Panc1 (cell line): ENCODE results near the gene GRIK1. TPM values are rescaled to one million over a fixed set of nuclear protein-coding genes. Genes with fewer than 3 reads are reported as not detected.

Source experiments
- ATAC-seq: fragments of 200-7000 bp; cut with Tn5 transposase; 2 replicates; pipeline ENCODE4 v1.9.1; 2020; ENCODE audit warnings: mild to moderate bottlenecking, moderate library complexity
- BruUV-seq: library from RNA; stranded (reverse); fragments of 400-500 nt; replicated peaks from 2 replicates; lab custom pipeline; 2021; lab: Mats Ljungman, UMichigan
- CTCF ChIA-PET: fragments of 300-600 bp; sonication (Branson Sonifier 250); formaldehyde crosslinking; loops from one replicate; lab custom pipeline; 2022; ENCODE audit warnings: antibody characterized with exemption; lab: Charles Lee
- POLR2A ChIA-PET: fragments of 300-600 bp; sonication (Branson Sonifier 250); formaldehyde crosslinking; loops from one replicate; lab custom pipeline; 2022; ENCODE audit warnings: antibody characterized with exemption; lab: Charles Lee
- DNase-seq: peaks from one replicate; pipeline ENCODE4 v3.0.0-alpha.2; 2010; ENCODE audit warnings: low read depth, low spot score
- H3K27ac ChIP-seq: 2 replicates; pipeline ENCODE4 v1.5.1; 2011; ENCODE audit warnings: mild to moderate bottlenecking, low read length, inconsistent platforms
- H3K27me3 ChIP-seq: fragments of 200-500 bp; sonication (Bioruptor generic); 2 replicates; pipeline ENCODE4 v1.6.0; 2014; ENCODE audit warnings: low read length, inconsistent platforms; ENCODE audit not compliant: control insufficient read depth, insufficient read depth
- H3K36me3 ChIP-seq: fragments of 200-500 bp; sonication (Bioruptor generic); 2 replicates; pipeline ENCODE4 v1.5.1; 2014; ENCODE audit warnings: inconsistent platforms, mild to moderate bottlenecking, low read length, moderate library complexity; ENCODE audit not compliant: control insufficient read depth, insufficient read depth
- H3K4me1 ChIP-seq: 2 replicates; pipeline ENCODE4 v1.5.1; 2011; ENCODE audit warnings: inconsistent platforms, mild to moderate bottlenecking, low read length, moderate library complexity; ENCODE audit not compliant: control insufficient read depth, insufficient read depth
- H3K4me3 ChIP-seq, 2 experiments: 2 replicates each; pipeline ENCODE4 v1.5.1; 2011 to 2012; ENCODE audit warnings: low read depth in 2 of 2, low read length in 2 of 2, mild to moderate bottlenecking in 2 of 2, inconsistent platforms in 1 of 2, moderate library complexity in 1 of 2
- H3K9me3 ChIP-seq: fragments of 200-500 bp; sonication (Bioruptor generic); 2 replicates; pipeline ENCODE4 v1.5.1; 2014; ENCODE audit warnings: low read depth, mild to moderate bottlenecking, inconsistent platforms, low read length, moderate library complexity; ENCODE audit not compliant: control insufficient read depth, insufficient read depth
- POLR2AphosphoS5 ChIP-seq: IDR thresholded peaks from 2 replicates; pipeline ENCODE4 v1.6.1; 2012; ENCODE audit warnings: mild to moderate bottlenecking, low read depth, low read length, moderate library complexity
- SIN3A ChIP-seq: IDR thresholded peaks from 2 replicates; pipeline ENCODE4 v1.6.1; 2012; ENCODE audit warnings: low read depth, mild to moderate bottlenecking, low read length, moderate library complexity, borderline replicate concordance; ENCODE audit not compliant: insufficient read depth
- TCF7L2 ChIP-seq: IDR thresholded peaks from 2 replicates; pipeline ENCODE4 v1.6.1; 2011; ENCODE audit warnings: mild to moderate bottlenecking, low read depth, low read length, inconsistent platforms
- in situ Hi-C: cut with HindIII; loops from 2 replicates; pipeline ENCODE4 v1.10.0; 2016; ENCODE audit warnings: low sequenced_read_pairs, low pct_unique_long_range_greater_than_20kb
- intact Hi-C: fragments of 100-400 bp; cut with micrococcal nuclease; formaldehyde crosslinking; loops from one replicate; pipeline ENCODE4 v1.10.0; 2022; ENCODE audit not compliant: unreplicated experiment
- total RNA-seq: library from RNA; stranded (reverse); gene quantifications from one replicate; pipeline ENCODE4 v1.2.1, GENCODE V29; 2021; ENCODE audit not compliant: unreplicated experiment
- TF ChIP-seq, protein P1 (sequence below), 2 experiments: IDR thresholded peaks; 2 replicates each; pipeline ENCODE4 v1.6.1; 2011 to 2012; ENCODE audit warnings: low read depth in 2 of 2, control low read depth in 1 of 2, low read length in 1 of 2, mild to moderate bottlenecking in 1 of 2, moderate library complexity in 1 of 2; ENCODE audit not compliant: insufficient read depth in 1 of 2
- TF ChIP-seq, protein P2 (sequence below): fragments of 450-650 bp; IDR thresholded peaks from 2 replicates; pipeline ENCODE4 v1.5.1; 2017; ENCODE audit warnings: mild to moderate bottlenecking

Gene GRIK1
- total RNA-seq, 1 experiment from 2014 or later, result not detected

DNA sequence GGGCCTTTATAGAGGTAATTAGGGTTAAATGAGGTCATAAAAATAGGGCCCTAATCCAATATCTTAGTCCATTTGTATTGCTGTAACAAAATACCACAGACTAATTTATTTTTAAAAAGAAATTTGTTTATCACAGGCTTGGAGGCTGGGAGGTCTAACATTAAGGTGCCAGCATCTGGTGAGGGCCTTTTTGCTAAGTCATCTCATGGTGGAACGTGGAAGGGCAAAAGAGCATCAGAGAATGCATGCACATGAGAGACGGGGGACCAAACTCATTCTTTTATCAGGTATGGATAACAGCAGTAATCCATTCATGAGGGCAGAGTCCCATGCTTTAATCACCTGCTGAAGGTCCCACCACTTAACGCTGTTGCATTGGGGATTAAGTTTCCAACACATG lies 313.8 kb downstream of the GRIK1 start:
- TF ChIP-seq, protein P1, sequence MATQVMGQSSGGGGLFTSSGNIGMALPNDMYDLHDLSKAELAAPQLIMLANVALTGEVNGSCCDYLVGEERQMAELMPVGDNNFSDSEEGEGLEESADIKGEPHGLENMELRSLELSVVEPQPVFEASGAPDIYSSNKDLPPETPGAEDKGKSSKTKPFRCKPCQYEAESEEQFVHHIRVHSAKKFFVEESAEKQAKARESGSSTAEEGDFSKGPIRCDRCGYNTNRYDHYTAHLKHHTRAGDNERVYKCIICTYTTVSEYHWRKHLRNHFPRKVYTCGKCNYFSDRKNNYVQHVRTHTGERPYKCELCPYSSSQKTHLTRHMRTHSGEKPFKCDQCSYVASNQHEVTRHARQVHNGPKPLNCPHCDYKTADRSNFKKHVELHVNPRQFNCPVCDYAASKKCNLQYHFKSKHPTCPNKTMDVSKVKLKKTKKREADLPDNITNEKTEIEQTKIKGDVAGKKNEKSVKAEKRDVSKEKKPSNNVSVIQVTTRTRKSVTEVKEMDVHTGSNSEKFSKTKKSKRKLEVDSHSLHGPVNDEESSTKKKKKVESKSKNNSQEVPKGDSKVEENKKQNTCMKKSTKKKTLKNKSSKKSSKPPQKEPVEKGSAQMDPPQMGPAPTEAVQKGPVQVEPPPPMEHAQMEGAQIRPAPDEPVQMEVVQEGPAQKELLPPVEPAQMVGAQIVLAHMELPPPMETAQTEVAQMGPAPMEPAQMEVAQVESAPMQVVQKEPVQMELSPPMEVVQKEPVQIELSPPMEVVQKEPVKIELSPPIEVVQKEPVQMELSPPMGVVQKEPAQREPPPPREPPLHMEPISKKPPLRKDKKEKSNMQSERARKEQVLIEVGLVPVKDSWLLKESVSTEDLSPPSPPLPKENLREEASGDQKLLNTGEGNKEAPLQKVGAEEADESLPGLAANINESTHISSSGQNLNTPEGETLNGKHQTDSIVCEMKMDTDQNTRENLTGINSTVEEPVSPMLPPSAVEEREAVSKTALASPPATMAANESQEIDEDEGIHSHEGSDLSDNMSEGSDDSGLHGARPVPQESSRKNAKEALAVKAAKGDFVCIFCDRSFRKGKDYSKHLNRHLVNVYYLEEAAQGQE (IDR thresholded peaks at IDR 0.05; ENCODE audit: insufficient read depth in 1 of 2, low read depth in 2 of 2, low read length in 1 of 2), result no peak
- no peak for TF ChIP-seq SIN3A
- Histone ChIP-seq H3K9me3 (no peaks in the 10 kb centered on the region), H3K36me3 (no peaks in the 10 kb centered on the region), H3K4me1 (no peaks in the 10 kb centered on the region), H3K27me3 (no peaks in the 10 kb centered on the region), H3K27ac (no peak overlapping the region), H3K4me3 (no peak overlapping the region)
- in situ Hi-C loops (no loop called here), intact Hi-C loops (no loop called here)
- ChIA-PET CTCF (no interaction called here), POLR2A (no interaction called here)
- BruUV-seq, result no TSS peak
- DNase-seq (no peak), ATAC-seq (no peak)

GRCh38 chr21:29624776-29625175 lies 315.0 kb downstream of the GRIK1 start:
- no peak for ATAC-seq
- ChIA-PET POLR2A (no interaction called here), CTCF (no interaction called here)
- no peak for DNase-seq
- H3K9me3 ChIP-seq, result no peaks in the 10 kb centered on the region
- no TSS peak for BruUV-seq
- TF ChIP-seq TCF7L2 (no peak), POLR2AphosphoS5 (no peak), SIN3A (no peak)
- TF ChIP-seq, protein P1 (IDR thresholded peaks at IDR 0.05; ENCODE audit: insufficient read depth in 1 of 2, low read depth in 2 of 2, low read length in 1 of 2), result no peak
- TF ChIP-seq, protein P2, sequence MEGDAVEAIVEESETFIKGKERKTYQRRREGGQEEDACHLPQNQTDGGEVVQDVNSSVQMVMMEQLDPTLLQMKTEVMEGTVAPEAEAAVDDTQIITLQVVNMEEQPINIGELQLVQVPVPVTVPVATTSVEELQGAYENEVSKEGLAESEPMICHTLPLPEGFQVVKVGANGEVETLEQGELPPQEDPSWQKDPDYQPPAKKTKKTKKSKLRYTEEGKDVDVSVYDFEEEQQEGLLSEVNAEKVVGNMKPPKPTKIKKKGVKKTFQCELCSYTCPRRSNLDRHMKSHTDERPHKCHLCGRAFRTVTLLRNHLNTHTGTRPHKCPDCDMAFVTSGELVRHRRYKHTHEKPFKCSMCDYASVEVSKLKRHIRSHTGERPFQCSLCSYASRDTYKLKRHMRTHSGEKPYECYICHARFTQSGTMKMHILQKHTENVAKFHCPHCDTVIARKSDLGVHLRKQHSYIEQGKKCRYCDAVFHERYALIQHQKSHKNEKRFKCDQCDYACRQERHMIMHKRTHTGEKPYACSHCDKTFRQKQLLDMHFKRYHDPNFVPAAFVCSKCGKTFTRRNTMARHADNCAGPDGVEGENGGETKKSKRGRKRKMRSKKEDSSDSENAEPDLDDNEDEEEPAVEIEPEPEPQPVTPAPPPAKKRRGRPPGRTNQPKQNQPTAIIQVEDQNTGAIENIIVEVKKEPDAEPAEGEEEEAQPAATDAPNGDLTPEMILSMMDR, result no peak
- H3K27me3 ChIP-seq, result no peaks in the 10 kb centered on the region
- no peak overlapping the region for H3K4me3 ChIP-seq
- in situ Hi-C loops (no loop called here), intact Hi-C loops (no loop called here)
- H3K4me1 ChIP-seq, result no peaks in the 10 kb centered on the region
- H3K27ac ChIP-seq, result no peak overlapping the region
- no peaks in the 10 kb centered on the region for H3K36me3 ChIP-seq
